ENCODE results near the gene IL1RAPL2.

- TF ChIP-seq YY1 (IDR thresholded peaks at IDR 0.05; ENCODE audit: insufficient read depth, insufficient read length) (no peak), ZNF274 (IDR thresholded peaks at IDR 0.05; ENCODE audit: low read depth, low read length) (no peak), SUZ12 (IDR thresholded peaks at IDR 0.05; ENCODE audit: extremely low read depth, insufficient read depth, insufficient read length) (no peak)
Observed at GRCh38 chrX:105266456-105266855, 700.5 kb downstream of the IL1RAPL2 start.

Measured in NT2/D1 (cell line).